ENCODE results near the gene NLRC5.
"Not testable (repeated sequence)": the region's sequence is repeated elsewhere in the genome, so short reads cannot be mapped to it uniquely, and the experiment has no call there.

The NLRC5 gene

GRCh38 chr16:56999409-57000270, 10.3 kb downstream of the NLRC5 start:
- DNase-seq (ENCODE audit: low spot score), result no peak

DNA sequence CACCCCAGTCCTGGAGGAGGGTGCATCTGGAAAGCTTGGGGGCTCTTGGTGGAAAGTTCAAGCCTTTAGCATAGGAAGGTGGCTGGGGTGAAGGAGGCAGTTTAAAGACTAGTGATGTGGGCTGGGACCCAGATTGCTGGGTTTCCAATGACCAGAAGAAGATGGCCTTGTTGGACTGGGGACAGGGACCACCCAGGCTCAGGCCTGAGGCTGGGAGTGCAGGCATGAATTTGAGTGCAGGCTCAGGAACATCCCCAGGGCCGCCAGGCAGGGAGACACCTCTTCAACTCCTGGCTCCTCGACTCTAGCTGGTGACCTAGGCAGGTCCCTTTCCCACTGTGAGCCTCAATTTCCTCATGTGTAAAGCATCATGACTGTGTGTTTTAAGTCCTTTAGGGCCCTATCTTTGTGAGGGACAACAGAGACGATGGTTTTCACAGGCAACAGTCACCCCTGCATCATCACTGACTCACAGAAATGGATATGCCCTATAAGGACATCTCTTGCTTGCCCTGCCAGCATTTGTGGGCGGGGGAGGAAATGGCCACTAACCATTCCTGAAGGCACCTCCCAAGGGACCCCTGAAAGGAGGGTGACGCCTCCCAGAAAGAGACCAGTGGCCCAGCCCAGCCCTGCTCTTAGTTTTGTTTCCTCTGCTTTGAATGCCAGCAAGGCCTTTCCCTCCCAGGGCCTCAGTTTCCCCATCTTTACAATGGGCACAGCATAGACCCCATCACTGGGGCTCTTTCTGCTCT, 11.1 kb downstream of the NLRC5 start:
- no peak for DNase-seq (ENCODE audit: low spot score)

GRCh38 chr16:57001026-57001679, 11.8 kb downstream of the NLRC5 start:
- no peak for DNase-seq (ENCODE audit: low spot score)

- DNase-seq (ENCODE audit: low spot score), result no peak
These were observed 14.4 kb downstream of the NLRC5 start for GRCh38 chr16:57003439-57004386.

GRCh38 chr16:57004387-57005250, 15.3 kb downstream of the NLRC5 start:
- no peak for DNase-seq (ENCODE audit: low spot score)

- not testable (repeated sequence) for DNase-seq (ENCODE audit: low spot score)
These were observed 16.2 kb downstream of the NLRC5 start for GRCh38 chr16:57005597-57005996.

GRCh38 chr16:57007050-57007449, 17.7 kb downstream of the NLRC5 start:
- no peak for DNase-seq (ENCODE audit: low spot score)

- no peak for DNase-seq (ENCODE audit: low spot score)
These were observed 18.2 kb downstream of the NLRC5 start for GRCh38 chr16:57007530-57007929.

GRCh38 chr16:57008440-57008839, 19.1 kb downstream of the NLRC5 start:
- no peak for DNase-seq (ENCODE audit: low spot score)

GRCh38 chr16:57009643-57010170, 20.4 kb downstream of the NLRC5 start:
- no peak for DNase-seq (ENCODE audit: low spot score)

GRCh38 chr16:57012353-57012752, 23.0 kb downstream of the NLRC5 start:
- no peak for DNase-seq (ENCODE audit: low spot score)

DNA sequence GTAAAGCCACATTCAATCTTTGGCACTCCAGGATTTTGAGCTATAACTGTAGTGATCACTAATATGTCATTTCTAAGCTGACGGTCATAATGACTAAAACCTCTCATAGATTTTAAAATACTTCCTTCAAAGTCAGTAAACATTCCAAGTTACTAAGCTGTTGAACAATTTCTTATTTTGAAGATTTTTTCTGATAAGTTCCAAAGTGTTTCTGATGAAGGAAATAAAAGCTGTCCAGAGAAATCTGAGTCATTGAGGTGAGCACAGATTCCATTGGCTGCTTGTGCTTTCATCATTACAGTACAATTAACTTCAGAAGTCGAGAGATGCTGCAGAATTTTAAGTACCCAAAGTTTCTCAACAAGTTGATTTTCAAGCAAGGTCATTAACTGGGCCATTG, 23.9 kb downstream of the NLRC5 start:
- no peak for DNase-seq (ENCODE audit: low spot score)

DNA sequence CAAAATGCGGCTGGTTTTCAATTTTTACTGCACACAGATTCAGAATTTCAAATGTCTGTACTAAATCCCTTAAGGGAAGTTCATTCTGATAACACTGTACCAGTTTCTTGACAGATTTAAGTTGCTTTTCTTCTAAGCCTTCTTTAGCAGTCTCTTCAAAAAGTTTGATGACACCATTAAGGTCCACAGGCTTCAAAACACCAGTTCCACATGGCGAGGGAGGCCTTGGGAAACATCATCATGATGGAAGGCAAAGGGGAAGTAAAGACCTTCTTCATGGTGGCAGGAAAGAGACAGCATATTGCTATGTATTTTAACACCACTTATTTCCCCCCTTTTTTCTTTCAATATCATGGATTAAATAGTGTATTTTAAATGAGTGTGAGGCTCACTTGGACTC, 24.5 kb downstream of the NLRC5 start:
- no peak for DNase-seq (ENCODE audit: low spot score)

- DNase-seq (ENCODE audit: low spot score), result no peak
These were observed 26.9 kb downstream of the NLRC5 start for GRCh38 chr16:57016301-57016700.

DNA sequence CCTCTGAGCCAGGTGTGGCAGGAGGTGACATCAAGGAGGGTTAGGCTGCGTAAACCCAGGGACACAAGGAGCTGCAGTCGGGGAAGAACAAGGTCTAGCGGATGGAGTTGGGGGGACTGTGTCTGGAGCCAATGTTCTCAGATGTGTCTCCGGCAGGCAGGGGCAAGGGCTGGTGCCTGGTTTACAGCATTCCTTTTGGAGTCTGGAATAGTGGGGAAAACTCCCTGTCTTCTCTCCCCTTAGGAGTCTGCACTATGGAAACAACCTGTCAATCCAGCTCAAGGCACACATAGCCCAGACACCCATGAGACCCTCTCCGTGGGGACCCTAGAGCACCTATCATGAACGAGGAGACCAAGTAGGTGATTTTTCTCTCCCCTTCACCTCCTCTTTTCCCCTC, 27.5 kb downstream of the NLRC5 start:
- no peak for DNase-seq (ENCODE audit: low spot score)

DNA sequence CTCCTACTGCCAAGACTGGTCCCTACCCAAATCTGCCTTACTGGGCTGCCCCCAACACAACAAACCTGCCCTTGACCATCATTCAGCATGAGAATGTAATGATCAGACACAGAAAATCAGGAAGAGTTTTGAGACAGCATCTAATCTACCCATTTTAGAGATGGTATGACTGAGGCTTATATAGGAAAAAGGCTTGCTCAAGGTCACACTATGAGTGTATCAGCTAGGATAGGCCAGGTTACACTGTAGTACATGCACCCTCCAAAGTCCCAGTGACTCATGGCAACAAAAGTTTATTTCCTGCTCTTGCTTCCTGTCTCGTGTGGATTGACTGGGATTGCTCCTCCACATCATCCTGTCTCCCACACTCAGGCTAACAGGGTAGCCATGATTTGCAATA, 27.9 kb downstream of the NLRC5 start:
- no peak for DNase-seq (ENCODE audit: low spot score)

GRCh38 chr16:57019746-57020145, 30.4 kb downstream of the NLRC5 start:
- DNase-seq (ENCODE audit: low spot score), result no peak

GRCh38 chr16:57020651-57021050, 31.3 kb downstream of the NLRC5 start:
- no peak for DNase-seq (ENCODE audit: low spot score)

- DNase-seq (ENCODE audit: low spot score), result no peak
These were observed 32.4 kb downstream of the NLRC5 start for GRCh38 chr16:57021757-57022156.

DNA sequence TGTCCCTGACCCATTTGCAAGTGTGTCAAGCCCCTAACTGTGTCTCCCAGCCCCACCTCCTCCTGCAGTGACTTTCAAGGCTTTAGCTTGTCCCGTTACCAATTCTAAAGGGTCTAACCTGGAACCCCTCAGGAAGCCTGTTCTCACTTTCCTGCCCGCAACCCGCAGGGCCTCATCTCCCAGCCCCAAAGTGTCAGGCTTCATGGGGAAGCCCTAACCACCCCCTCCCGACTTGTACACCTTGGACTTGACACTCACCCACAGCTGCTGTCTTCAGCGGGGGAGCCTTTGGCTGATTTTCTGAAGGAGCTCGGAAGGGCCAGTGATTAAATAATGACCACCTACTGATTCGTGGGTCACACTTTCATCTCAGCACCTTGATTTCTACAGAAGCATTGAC, 33.1 kb downstream of the NLRC5 start:
- no peak for DNase-seq (ENCODE audit: low spot score)

Measured in HuH-7 (cell line).